Measurements from ENCODE around the gene PCDHB14.
"Not testable (repeated sequence)": the region's sequence is repeated elsewhere in the genome, so short reads cannot be mapped to it uniquely, and the experiment has no call there.

Gene PCDHB14

GRCh38 chr5:141223112-141223783 lies at the start of gene PCDHB14:
Gene PCDHB14, plus strand, starts transcription at chr5:141223343. Its CDS starts 163 bp downstream, at chr5:141223506.
- no peak for DNase-seq (ENCODE audit: low read depth)

- DNase-seq (ENCODE audit: low read depth) = not testable (repeated sequence)
These were observed 48.6 kb upstream of the PCDHB14 start for GRCh38 chr5:141174291-141175104.

GRCh38 chr5:141175933-141176332 lies 47.2 kb upstream of the PCDHB14 start:
- DNase-seq (ENCODE audit: low read depth) = no peak

- not testable (repeated sequence) for DNase-seq (ENCODE audit: low read depth)
These were observed 45.5 kb upstream of the PCDHB14 start, which contains the start of gene PCDHB8 for GRCh38 chr5:141177577-141178191. Gene PCDHB8, plus strand, starts transcription at chr5:141177790. Its CDS starts 245 bp downstream, at chr5:141178035.

GRCh38 chr5:141179371-141179770 lies 43.8 kb upstream of the PCDHB14 start:
- not testable (repeated sequence) for DNase-seq (ENCODE audit: low read depth)

- not testable (repeated sequence) for DNase-seq (ENCODE audit: low read depth)
These were observed 43.3 kb upstream of the PCDHB14 start for GRCh38 chr5:141179876-141180275.

DNA sequence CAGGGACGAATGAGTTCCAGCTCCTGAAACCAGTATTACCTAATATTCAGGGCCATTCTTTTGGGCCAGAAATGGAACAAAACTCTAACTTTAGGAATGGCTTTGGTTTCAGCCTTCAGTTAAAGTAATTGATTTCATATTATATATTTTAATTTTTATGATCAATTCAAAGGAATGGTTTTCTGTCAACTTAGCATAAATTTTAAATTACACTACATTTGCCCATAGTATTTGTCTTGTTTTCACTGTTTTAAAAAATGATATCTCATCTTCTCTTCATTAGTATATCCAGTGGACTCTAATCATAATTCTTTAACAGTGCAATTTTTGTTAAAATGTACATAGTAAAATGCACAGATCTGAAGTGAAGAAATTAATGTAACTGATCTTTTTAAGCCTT lies 42.8 kb upstream of the PCDHB14 start:
- DNase-seq (ENCODE audit: low read depth) = no peak

DNA sequence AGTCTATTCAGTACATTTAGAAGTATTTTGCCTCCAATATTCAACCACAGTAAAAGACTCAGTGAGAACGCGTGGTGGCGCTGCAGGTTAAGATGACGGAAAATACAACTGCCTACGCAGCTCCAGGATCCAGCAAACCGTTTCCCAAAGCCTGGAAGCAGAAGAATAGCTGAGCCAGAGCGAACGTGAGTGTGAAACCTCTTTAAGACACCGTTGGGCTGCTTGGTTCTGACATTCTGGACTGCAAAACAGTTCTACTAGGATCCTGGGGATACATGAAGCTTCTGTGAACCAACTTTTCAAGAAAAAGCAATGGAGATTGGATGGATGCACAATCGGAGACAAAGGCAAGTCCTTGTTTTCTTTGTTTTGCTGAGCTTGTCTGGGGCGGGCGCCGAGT lies 40.9 kb upstream of the PCDHB14 start, which contains the start of gene PCDHB16:
Gene PCDHB16, plus strand, starts transcription at position 140 of the 400 bp plus-strand sequence. Its CDS starts 173 bp downstream, at position 313.
- DNase-seq (ENCODE audit: low read depth) = no peak

GRCh38 chr5:141184117-141184855 lies 38.9 kb upstream of the PCDHB14 start:
- not testable (repeated sequence) for DNase-seq (ENCODE audit: low read depth)

DNA sequence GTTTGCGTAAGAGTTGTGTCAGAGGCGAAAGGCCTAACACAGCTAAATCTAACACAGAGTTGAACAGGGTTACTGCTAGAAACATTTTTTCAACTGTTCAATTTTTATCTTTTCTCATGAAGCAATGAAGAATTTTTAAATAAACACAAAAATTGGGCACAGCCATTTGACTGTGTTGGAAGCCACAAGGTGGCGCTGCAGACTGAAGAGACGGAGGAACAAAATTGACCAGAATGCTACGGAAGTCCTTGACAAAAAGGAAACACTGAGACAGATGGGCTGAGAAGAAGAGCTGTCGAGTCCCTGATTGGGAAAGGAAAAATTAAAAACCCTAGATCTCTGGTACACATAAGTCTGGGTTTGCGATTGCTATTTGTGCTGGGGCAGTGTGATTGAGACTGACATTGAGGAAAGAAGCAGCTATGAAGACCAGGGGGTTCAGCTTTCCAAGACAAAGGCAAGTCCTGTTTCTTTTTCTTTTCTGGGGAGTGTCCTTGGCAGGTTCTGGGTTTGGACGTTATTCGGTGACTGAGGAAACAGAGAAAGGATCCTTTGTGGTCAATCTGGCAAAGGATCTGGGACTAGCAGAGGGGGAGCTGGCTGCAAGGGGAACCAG lies 36.1 kb upstream of the PCDHB14 start, which contains the start of gene PCDHB9:
Gene PCDHB9, plus strand, starts transcription at position 265 of the 616 bp plus-strand sequence. Its CDS starts 158 bp downstream, at position 423.
- no peak for DNase-seq (ENCODE audit: low read depth)

- not testable (repeated sequence) for DNase-seq (ENCODE audit: low read depth)
These were observed 34.5 kb upstream of the PCDHB14 start for GRCh38 chr5:141188682-141189081.

GRCh38 chr5:141189131-141189530 lies 34.0 kb upstream of the PCDHB14 start:
- DNase-seq (ENCODE audit: low read depth) = not testable (repeated sequence)

DNA sequence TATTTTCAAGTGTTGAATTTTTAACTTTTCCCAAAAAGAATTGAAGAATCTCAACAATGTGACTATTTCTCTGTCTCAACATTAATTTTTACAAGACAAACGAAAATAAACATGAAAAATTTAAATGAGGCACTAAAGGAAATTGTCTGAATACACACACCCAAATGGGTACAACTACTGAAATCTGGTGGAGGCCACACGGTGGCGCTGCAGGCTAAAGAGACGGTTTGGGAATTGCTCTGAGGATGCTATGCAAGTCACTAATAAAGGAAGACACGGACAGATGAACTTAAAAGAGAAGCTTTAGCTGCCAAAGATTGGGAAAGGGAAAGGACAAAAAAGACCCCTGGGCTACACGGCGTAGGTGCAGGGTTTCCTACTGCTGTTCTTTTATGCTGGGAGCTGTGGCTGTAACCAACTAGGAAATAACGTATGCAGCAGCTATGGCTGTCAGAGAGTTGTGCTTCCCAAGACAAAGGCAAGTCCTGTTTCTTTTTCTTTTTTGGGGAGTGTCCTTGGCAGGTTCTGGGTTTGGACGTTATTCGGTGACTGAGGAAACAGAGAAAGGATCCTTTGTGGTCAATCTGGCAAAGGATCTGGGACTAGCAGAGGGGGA lies 30.9 kb upstream of the PCDHB14 start, which contains the start of gene PCDHB10:
Gene PCDHB10, plus strand, starts transcription at position 244 of the 616 bp plus-strand sequence. Its CDS starts 200 bp downstream, at position 444.
- no peak for DNase-seq (ENCODE audit: low read depth)

DNA sequence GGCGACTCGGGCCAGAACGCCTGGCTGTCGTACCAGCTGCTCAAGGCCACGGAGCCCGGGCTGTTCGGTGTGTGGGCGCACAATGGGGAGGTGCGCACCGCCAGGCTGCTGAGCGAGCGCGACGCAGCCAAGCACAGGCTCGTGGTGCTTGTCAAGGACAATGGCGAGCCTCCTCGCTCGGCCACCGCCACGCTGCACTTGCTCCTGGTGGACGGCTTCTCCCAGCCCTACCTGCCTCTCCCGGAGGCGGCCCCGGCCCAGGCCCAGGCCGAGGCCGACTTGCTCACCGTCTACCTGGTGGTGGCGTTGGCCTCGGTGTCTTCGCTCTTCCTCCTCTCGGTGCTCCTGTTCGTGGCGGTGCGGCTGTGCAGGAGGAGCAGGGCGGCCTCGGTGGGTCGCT lies 28.8 kb upstream of the PCDHB14 start:
- DNase-seq (ENCODE audit: low read depth) = not testable (repeated sequence)

GRCh38 chr5:141196363-141196762 lies 26.8 kb upstream of the PCDHB14 start:
- no peak for DNase-seq (ENCODE audit: low read depth)

- no peak for DNase-seq (ENCODE audit: low read depth)
These were observed 23.5 kb upstream of the PCDHB14 start, which contains the start of gene PCDHB11 for GRCh38 chr5:141199359-141200235. Gene PCDHB11, plus strand, starts transcription at chr5:141199627. Its CDS starts 148 bp downstream, at chr5:141199775.

DNA sequence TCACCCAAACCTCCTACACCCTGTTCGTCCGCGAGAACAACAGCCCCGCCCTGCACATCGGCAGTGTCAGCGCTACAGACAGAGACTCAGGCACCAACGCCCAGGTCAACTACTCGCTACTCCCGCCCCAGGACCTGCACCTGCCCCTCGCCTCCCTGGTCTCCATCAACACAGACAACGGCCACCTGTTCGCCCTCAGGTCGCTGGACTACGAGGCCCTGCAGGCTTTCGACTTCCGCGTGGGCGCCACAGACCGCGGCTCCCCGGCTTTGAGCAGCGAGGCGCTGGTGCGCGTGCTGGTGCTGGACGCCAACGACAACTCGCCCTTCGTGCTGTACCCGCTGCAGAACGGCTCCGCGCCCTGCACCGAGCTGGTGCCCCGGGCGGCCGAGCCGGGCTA lies 22.0 kb upstream of the PCDHB14 start:
- not testable (repeated sequence) for DNase-seq (ENCODE audit: low read depth)

GRCh38 chr5:141201646-141202045 lies 21.5 kb upstream of the PCDHB14 start:
- not testable (repeated sequence) for DNase-seq (ENCODE audit: low read depth)

GRCh38 chr5:141208478-141208877 lies 14.7 kb upstream of the PCDHB14 start, which contains the start of gene PCDHB12:
Gene PCDHB12, plus strand, starts transcription at chr5:141208719. Its CDS starts 189 bp downstream, at chr5:141208908.
- DNase-seq (ENCODE audit: low read depth) = no peak

All from stimulated activated CD8-positive, alpha-beta memory T cell treated with anti-CD3 and anti-CD28 coated beads, Interleukin-15, amount 100 ng/mL, for 24 hours (primary cell).